Neural progenitor cell (in vitro differentiated cells): ENCODE data around the gene LRP1. TPM values are rescaled to one million over a fixed set of nuclear protein-coding genes. Genes with fewer than 3 reads are reported as not detected.

Experiments
- DNase-seq: peaks from one replicate; pipeline ENCODE4 v3.0.0-alpha.2; 2016; ENCODE audit warnings: low spot score
- H2AFZ ChIP-seq: fragments of 200-600 bp; sonication (generic); replicated peaks from 2 replicates; pipeline ENCODE4 v1.6.1; 2016; ENCODE audit warnings: antibody characterized with exemption
- H3F3A ChIP-seq: fragments of 200-600 bp; sonication (generic); 2 replicates; pipeline ENCODE4 v1.6.1; 2016; ENCODE audit warnings: antibody characterized with exemption, low read depth
- H3K27ac ChIP-seq: fragments of 200-600 bp; sonication (generic); 2 replicates; pipeline ENCODE4 v1.5.1; 2016; ENCODE audit warnings: mild to moderate bottlenecking
- H3K27me3 ChIP-seq: fragments of 200-600 bp; sonication (generic); 2 replicates; pipeline ENCODE4 v1.6.1; 2016; ENCODE audit warnings: mild to moderate bottlenecking, moderate library complexity
- H3K36me3 ChIP-seq: fragments of 200-600 bp; sonication (generic); 2 replicates; pipeline ENCODE4 v1.5.1; 2016
- H3K4me1 ChIP-seq: fragments of 200-600 bp; sonication (generic); 2 replicates; pipeline ENCODE4 v1.6.1; 2016; ENCODE audit warnings: mixed run types
- H3K4me2 ChIP-seq: fragments of 200-600 bp; sonication (generic); 2 replicates; pipeline ENCODE4 v1.6.1; 2016
- H3K4me3 ChIP-seq: fragments of 200-600 bp; sonication (generic); 2 replicates; pipeline ENCODE4 v1.5.1; 2016
- H3K79me2 ChIP-seq: fragments of 200-600 bp; sonication (generic); 2 replicates; pipeline ENCODE4 v1.6.1; 2016; ENCODE audit warnings: low read depth
- H3K9ac ChIP-seq: fragments of 200-600 bp; sonication (generic); 2 replicates; pipeline ENCODE4 v1.6.1; 2016
- H3K9me3 ChIP-seq: fragments of 200-600 bp; sonication (generic); 2 replicates; pipeline ENCODE4 v1.5.1; 2016; ENCODE audit warnings: low read depth
- H4K20me1 ChIP-seq: fragments of 200-600 bp; sonication (generic); 2 replicates; pipeline ENCODE4 v1.6.1; 2016; ENCODE audit warnings: low read depth
- H3K27ac Mint-ChIP-seq: 3 replicates; pipeline ENCODE4 v1.8.0; 2021; ENCODE audit warnings: mixed read lengths
- H3K27me3 Mint-ChIP-seq: 2 replicates; pipeline ENCODE4 v1.8.0; 2022; ENCODE audit warnings: low read depth, mild to moderate bottlenecking, inconsistent platforms, moderate library complexity, mixed read lengths; ENCODE audit not compliant: insufficient read depth
- H3K36me3 Mint-ChIP-seq: 3 replicates; pipeline ENCODE4 v1.8.0; 2021; ENCODE audit warnings: mixed read lengths
- H3K4me1 Mint-ChIP-seq: 3 replicates; pipeline ENCODE4 v1.8.0; 2021; ENCODE audit warnings: mixed read lengths
- H3K4me3 Mint-ChIP-seq: 3 replicates; pipeline ENCODE4 v1.8.0; 2021; ENCODE audit warnings: mild to moderate bottlenecking, moderate library complexity, mixed read lengths
- H3K9me3 Mint-ChIP-seq: 3 replicates; pipeline ENCODE4 v1.8.0; 2020; ENCODE audit warnings: mixed read lengths
- CTCF ChIP-seq: fragments of 200-600 bp; sonication (generic); IDR thresholded peaks from 2 replicates; pipeline ENCODE4 v1.5.1; 2017; ENCODE audit warnings: antibody characterized with exemption, mild to moderate bottlenecking
- EZH2 ChIP-seq: fragments of 200-600 bp; sonication (generic); IDR thresholded peaks from 2 replicates; pipeline ENCODE4 v1.6.1; 2017; ENCODE audit warnings: antibody characterized with exemption, mild to moderate bottlenecking, moderate library complexity
- EZH2phosphoT487 ChIP-seq: fragments of 200-600 bp; sonication (generic); IDR thresholded peaks from 2 replicates; pipeline ENCODE4 v1.6.1; 2017; ENCODE audit warnings: antibody characterized with exemption
- total RNA-seq: library from RNA; depleted of rRNA; stranded (reverse); fragments of >200 nt; gene quantifications from 2 replicates; pipeline ENCODE4 v1.2.3, GENCODE V29; 2015; ENCODE audit warnings: low replicate concordance

LRP1 gene
- total RNA-seq, 1 donor from 2014 or later = 13.9 TPM

DNA sequence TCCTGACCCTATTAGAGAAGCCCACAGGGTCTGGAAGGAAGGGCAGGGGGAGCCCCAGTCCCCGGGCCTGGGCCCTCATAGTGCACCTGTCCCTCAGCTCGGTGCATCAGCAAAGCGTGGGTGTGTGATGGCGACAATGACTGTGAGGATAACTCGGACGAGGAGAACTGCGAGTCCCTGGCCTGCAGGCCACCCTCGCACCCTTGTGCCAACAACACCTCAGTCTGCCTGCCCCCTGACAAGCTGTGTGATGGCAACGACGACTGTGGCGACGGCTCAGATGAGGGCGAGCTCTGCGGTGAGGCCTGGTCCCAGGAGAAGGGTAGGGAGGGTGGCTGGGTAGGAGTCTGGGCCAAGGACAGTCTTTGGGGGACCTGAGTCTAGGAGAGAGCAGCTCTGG is 45.4 kb downstream of the LRP1 start:
- H3K4me1 ChIP-seq = no peaks in the 10 kb centered on the region
- no peaks in the 10 kb centered on the region for H3F3A ChIP-seq
- no peak overlapping the region for H2AFZ ChIP-seq
- Mint-ChIP-seq H3K4me3 (no peak overlapping the region), H3K9me3 (no peaks in the 10 kb centered on the region), H3K27ac (peak overlapping the region; percentile 33), H3K27me3 (peaks cover 9% of the 10 kb centered on the region), H3K36me3 (peaks cover 30% of the 10 kb centered on the region), H3K4me1 (peaks cover 9% of the 10 kb centered on the region)
- TF ChIP-seq EZH2phosphoT487 (no peak), CTCF (no peak), EZH2 (no peak)
- no peaks in the 10 kb centered on the region for H3K36me3 ChIP-seq
- H4K20me1 ChIP-seq = peaks cover 3% of the 10 kb centered on the region
- H3K4me2 ChIP-seq = no peak overlapping the region
- no peaks in the 10 kb centered on the region for H3K79me2 ChIP-seq
- H3K27me3 ChIP-seq = no peaks in the 10 kb centered on the region
- H3K9me3 ChIP-seq = no peaks in the 10 kb centered on the region
- no peak for DNase-seq
- no peak overlapping the region for H3K9ac ChIP-seq
- H3K27ac ChIP-seq = no peak overlapping the region
- no peak overlapping the region for H3K4me3 ChIP-seq

- Histone ChIP-seq H3K27ac (no peak overlapping the region), H4K20me1 (peaks cover 3% of the 10 kb centered on the region), H3K9me3 (no peaks in the 10 kb centered on the region), H2AFZ (no peak overlapping the region), H3K27me3 (no peaks in the 10 kb centered on the region), H3K79me2 (no peaks in the 10 kb centered on the region), H3K36me3 (no peaks in the 10 kb centered on the region), H3K4me2 (no peak overlapping the region), H3F3A (no peaks in the 10 kb centered on the region), H3K4me3 (no peak overlapping the region), H3K4me1 (no peaks in the 10 kb centered on the region), H3K9ac (no peak overlapping the region)
- H3K9me3 Mint-ChIP-seq = no peaks in the 10 kb centered on the region
- H3K27me3 Mint-ChIP-seq = peaks cover 7% of the 10 kb centered on the region
- DNase-seq = peak; percentile 85
- TF ChIP-seq CTCF (peak; percentile 82), EZH2phosphoT487 (no peak)
- peaks cover 9% of the 10 kb centered on the region for H3K4me1 Mint-ChIP-seq
- H3K36me3 Mint-ChIP-seq = peaks cover 27% of the 10 kb centered on the region
- no peak overlapping the region for H3K4me3 Mint-ChIP-seq
- H3K27ac Mint-ChIP-seq = peak overlapping the region; percentile 91
These were observed 47.3 kb downstream of the LRP1 start for GRCh38 chr12:57175428-57176138.

DNA sequence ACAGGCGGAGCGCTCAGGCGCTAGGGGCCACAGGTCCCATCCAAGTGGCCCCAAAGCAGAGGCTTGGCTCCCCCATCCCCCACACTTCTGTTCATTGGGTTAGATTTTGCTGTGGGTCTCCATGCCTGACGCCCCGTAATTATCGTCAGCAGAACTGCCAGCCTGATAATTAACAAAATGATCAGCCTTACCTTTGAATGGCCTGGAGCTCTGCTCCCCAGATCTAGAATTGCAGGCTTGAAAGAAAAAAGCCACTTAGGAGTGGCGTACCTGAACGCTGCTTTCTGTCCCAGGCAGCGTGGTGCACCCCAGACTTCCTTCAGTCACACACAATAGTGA is 47.8 kb downstream of the LRP1 start:
- Histone ChIP-seq H3K27ac (no peak overlapping the region), H3K4me1 (no peaks in the 10 kb centered on the region), H3K27me3 (no peaks in the 10 kb centered on the region), H3K9me3 (no peaks in the 10 kb centered on the region), H3K9ac (no peak overlapping the region), H2AFZ (no peak overlapping the region), H3K4me3 (no peak overlapping the region), H3F3A (no peaks in the 10 kb centered on the region), H4K20me1 (peaks cover 3% of the 10 kb centered on the region), H3K36me3 (no peaks in the 10 kb centered on the region), H3K4me2 (no peak overlapping the region), H3K79me2 (no peaks in the 10 kb centered on the region)
- peaks cover 8% of the 10 kb centered on the region for H3K4me1 Mint-ChIP-seq
- H3K36me3 Mint-ChIP-seq = peaks cover 27% of the 10 kb centered on the region
- H3K27ac Mint-ChIP-seq = no peak overlapping the region
- H3K4me3 Mint-ChIP-seq = no peak overlapping the region
- H3K27me3 Mint-ChIP-seq = peaks cover 7% of the 10 kb centered on the region
- TF ChIP-seq CTCF (no peak), EZH2phosphoT487 (no peak), EZH2 (no peak)
- no peaks in the 10 kb centered on the region for H3K9me3 Mint-ChIP-seq
- no peak for DNase-seq
